A549 (cell line): ENCODE results near the gene MTAP. TPM values are rescaled to one million over a fixed set of nuclear protein-coding genes. Genes with fewer than 3 reads are reported as not detected.

Source experiments
- ATAC-seq, 2 experiments: fragments of 200-7000 bp in 1 of 2; fragments of >200 bp in 1 of 2; cut with Nextera tagmentation in 1 of 2; cut with Tn5 transposase in 1 of 2; 3 replicates each; pipeline versions ENCODE4 v1.8.0 to v1.9.1; 2018 to 2020; ENCODE audit warnings: mild to moderate bottlenecking in 1 of 2, moderate library complexity in 1 of 2
- CTCF ChIA-PET: fragments of 300-600 bp; sonication (Branson Sonifier 250); formaldehyde crosslinking; extraction: SDS; loops from one replicate; lab custom pipeline; 2021; ENCODE audit warnings: antibody characterized with exemption, inconsistent platforms; lab: Yijun Ruan, JAX
- POLR2A ChIA-PET: fragments of 350-600 bp; formaldehyde crosslinking; extraction: SDS; loops from one replicate; lab custom pipeline; 2021; ENCODE audit warnings: antibody characterized with exemption, inconsistent platforms; lab: Yijun Ruan, JAX
- DNase-seq, 2 experiments: peaks; one replicate each; pipeline versions ENCODE4 v3.0.0 to v3.0.0-alpha.2; 2011 to 2016; ENCODE audit warnings: low read depth in 1 of 2, low spot score in 1 of 2
- FAIRE-seq: peaks from 2 replicates; lab custom pipeline; 2011; peaks lifted over from hg19 to GRCh38; lab: Jason Lieb, UNC
- H3K27ac ChIP-seq, 2 experiments: fragments of >200 bp; sonication (Bioruptor Twin); formaldehyde crosslinking; 3 replicates each; pipeline ENCODE4 v1.5.1; 2016 to 2017
- H3K4me1 ChIP-seq: fragments of >200 bp; sonication (Bioruptor Twin); formaldehyde crosslinking; 3 replicates; pipeline ENCODE4 v1.6.1; 2016
- H3K4me2 ChIP-seq: fragments of >200 bp; sonication (Bioruptor Twin); formaldehyde crosslinking; 3 replicates; pipeline ENCODE4 v1.6.1; 2016
- H3K4me3 ChIP-seq: fragments of >200 bp; sonication (Bioruptor Twin); formaldehyde crosslinking; 3 replicates; pipeline ENCODE4 v1.5.1; 2016
- H3K9me3 ChIP-seq: fragments of >200 bp; sonication (Bioruptor Twin); formaldehyde crosslinking; 3 replicates; pipeline ENCODE4 v1.6.1; 2016
- BCL3 ChIP-seq: fragments of >200 bp; sonication (Bioruptor Twin); formaldehyde crosslinking; IDR thresholded peaks from 3 replicates; pipeline ENCODE4 v1.6.1; 2016
- BHLHE40 ChIP-seq: IDR thresholded peaks from 2 replicates; pipeline ENCODE4 v1.6.1; 2012; ENCODE audit warnings: low read depth, low read length, inconsistent platforms
- CBX8 ChIP-seq: fragments of 200-600 bp; sonication (generic); IDR thresholded peaks from 2 replicates; pipeline ENCODE4 v1.6.1; 2016
- CEBPB ChIP-seq, 2 experiments: fragments of >200 bp in 1 of 2; sonication (Bioruptor Twin) in 1 of 2; formaldehyde crosslinking in 1 of 2; IDR thresholded peaks; 2 replicates each; pipeline ENCODE4 v1.6.1; 2012 to 2016
- CHD2 ChIP-seq: fragments of 150-350 bp; IDR thresholded peaks from 2 replicates; pipeline ENCODE4 v1.6.1; 2014; ENCODE audit warnings: low read length; ENCODE audit not compliant: partially characterized antibody
- E2F6 ChIP-seq: IDR thresholded peaks from 2 replicates; pipeline ENCODE4 v1.6.1; 2012; ENCODE audit warnings: low read depth, borderline replicate concordance
- EHF ChIP-seq: fragments of 250-450 bp; sonication (Bioruptor Pico); IDR thresholded peaks from 2 replicates; pipeline ENCODE4 v1.5.0; 2020; ENCODE audit warnings: mild to moderate bottlenecking
- EHMT2 ChIP-seq: fragments of 200-600 bp; sonication (generic); IDR thresholded peaks from 2 replicates; pipeline ENCODE4 v1.6.1; 2016; ENCODE audit warnings: antibody characterized with exemption, low read depth, mild to moderate bottlenecking, moderate library complexity
- ELK1 ChIP-seq: fragments of 150-350 bp; IDR thresholded peaks from 2 replicates; pipeline ENCODE4 v1.6.1; 2014; ENCODE audit warnings: low read depth, mild to moderate bottlenecking, low read length
- EP300 ChIP-seq, 2 experiments: fragments of >200 bp; sonication (Bioruptor Twin); formaldehyde crosslinking; IDR thresholded peaks; 2 replicates in 1 of 2; 3 replicates in 1 of 2; pipeline ENCODE4 v1.6.1; 2016 to 2017
- FOSB ChIP-seq: fragments of 250-450 bp; sonication (Bioruptor Pico); IDR thresholded peaks from 2 replicates; pipeline ENCODE4 v1.5.0; 2020; ENCODE audit warnings: mild to moderate bottlenecking, moderate library complexity
- HEYL ChIP-seq: fragments of 250-450 bp; sonication (Bioruptor Pico); IDR thresholded peaks from 2 replicates; pipeline ENCODE4 v1.8.0; 2021; ENCODE audit warnings: mild to moderate bottlenecking, moderate library complexity
- JUN ChIP-seq, 2 experiments: fragments of >200 bp; sonication (Bioruptor Twin); formaldehyde crosslinking; IDR thresholded peaks; 2 replicates in 1 of 2; 3 replicates in 1 of 2; pipeline ENCODE4 v1.6.1; 2016 to 2017
- MAFK ChIP-seq: fragments of 450-650 bp; IDR thresholded peaks from 2 replicates; pipeline ENCODE4 v1.6.1; 2014; ENCODE audit not compliant: partially characterized antibody
- MAX ChIP-seq: IDR thresholded peaks from 2 replicates; pipeline ENCODE4 v1.6.1; 2012
- MAZ ChIP-seq: fragments of 150-350 bp; IDR thresholded peaks from 2 replicates; pipeline ENCODE4 v1.6.1; 2014; ENCODE audit warnings: antibody characterized with exemption, low read depth, low read length, borderline replicate concordance
- NR3C1 ChIP-seq: fragments of >200 bp; sonication (Bioruptor Twin); formaldehyde crosslinking; IDR thresholded peaks from 3 replicates; pipeline ENCODE4 v1.6.1; 2017
- PHF8 ChIP-seq: fragments of 200-600 bp; sonication (generic); IDR thresholded peaks from 2 replicates; pipeline ENCODE4 v1.6.1; 2016; ENCODE audit warnings: low read depth, mild to moderate bottlenecking, antibody characterized with exemption, moderate library complexity, borderline replicate concordance
- POLR2A ChIP-seq: IDR thresholded peaks from 2 replicates; pipeline ENCODE4 v1.6.1; 2012; ENCODE audit warnings: mild to moderate bottlenecking, low read length
- POLR2AphosphoS2 ChIP-seq: conservative IDR thresholded peaks from 2 replicates; pipeline ENCODE4 v1.6.1; 2012; ENCODE audit warnings: low read length, improper control_type of control experiment, inconsistent platforms
- RAD21 ChIP-seq, 2 experiments: fragments of >200 bp in 1 of 2; sonication (Bioruptor Twin) in 1 of 2; formaldehyde crosslinking in 1 of 2; IDR thresholded peaks in 1 of 2; conservative IDR thresholded peaks in 1 of 2; 2 replicates in 1 of 2; 3 replicates in 1 of 2; pipeline ENCODE4 v1.6.1; 2012 to 2018; ENCODE audit warnings: inconsistent platforms in 1 of 2
- RARB ChIP-seq: fragments of 250-450 bp; sonication (Bioruptor Pico); IDR thresholded peaks from 2 replicates; pipeline ENCODE4 v1.8.0; 2021; ENCODE audit warnings: mild to moderate bottlenecking, moderate library complexity
- SMC3 ChIP-seq: fragments of >200 bp; sonication (Bioruptor Twin); formaldehyde crosslinking; IDR thresholded peaks from 3 replicates; pipeline ENCODE4 v1.6.1; 2018; ENCODE audit warnings: inconsistent platforms
- TFCP2L1 ChIP-seq: fragments of 250-450 bp; sonication (Bioruptor Pico); IDR thresholded peaks from 2 replicates; pipeline ENCODE4 v1.5.0; 2021; ENCODE audit warnings: mild to moderate bottlenecking
- USF2 ChIP-seq: fragments of 450-650 bp; IDR thresholded peaks from 2 replicates; pipeline ENCODE4 v1.6.1; 2014; ENCODE audit warnings: antibody characterized with exemption
- ZC3H11A ChIP-seq: fragments of 450-650 bp; IDR thresholded peaks from 2 replicates; pipeline ENCODE4 v1.6.1; 2014; ENCODE audit warnings: antibody characterized with exemption, mild to moderate bottlenecking
- ZSCAN20 ChIP-seq: fragments of 250-450 bp; sonication (Bioruptor Pico); IDR thresholded peaks from 2 replicates; pipeline ENCODE4 v1.8.0; 2022; ENCODE audit warnings: mild to moderate bottlenecking, moderate library complexity
- WGBS: methylation state at CpG from one replicate; pipeline ENCODE4 v1.1.6; 2017; ENCODE audit errors: missing lambda C conversion rate; 5-methylcytosine and 5-hydroxymethylcytosine counted together
- polyA plus RNA-seq, 4 experiments: library from polyadenylated mRNA; depleted of rRNA in 3 of 4; stranded (reverse); fragments of >200 nt; fragmentation: RNase III in 1 of 4; extraction: RNeasy Plus Mini Kit Qiagen cat#74134 plus additional on column Dnase treatment in 1 of 4; gene quantifications; 2 replicates in 3 of 4; 3 replicates in 1 of 4; pipeline ENCODE4 v1.2.3, GENCODE V29; 2011 to 2017

Gene MTAP
- polyA plus RNA-seq, 2 of the 4 experiments (the other 2 are of a cell fraction): 4.1 to 35.6 TPM

- ATAC-seq: no peak
- H3K27ac ChIP-seq: no peak overlapping the region
- no peak for TF ChIP-seq JUN (IDR thresholded peaks at IDR 0.05)
- TF ChIP-seq ZC3H11A: no peak
- TF ChIP-seq CEBPB (IDR thresholded peaks at IDR 0.05): no peak
- no peak for TF ChIP-seq NR3C1
- TF ChIP-seq RAD21 (conservative IDR thresholded peaks at IDR 0.05 in 1 of 2, IDR thresholded peaks at IDR 0.05 in 1 of 2): no peak
- TF ChIP-seq RARB (CRISPR knock-in tag): no peak
- TF ChIP-seq MAFK: no peak
- no peak for TF ChIP-seq HEYL
- no peak for TF ChIP-seq ZSCAN20 (CRISPR knock-in tag)
- TF ChIP-seq CHD2: no peak
- no peak for TF ChIP-seq SMC3
- TF ChIP-seq PHF8: no peak
- TF ChIP-seq TFCP2L1 (CRISPR knock-in tag): no peak
- no peak for TF ChIP-seq MAX
- no peak for TF ChIP-seq EHF
- no peak for FAIRE-seq
- no peak for DNase-seq
- H3K4me3 ChIP-seq: no peak overlapping the region
- WGBS: no CpG with 5 or more reads among the region's 1 CpG
- POLR2A ChIA-PET: no interaction called here
- CTCF ChIA-PET: no interaction called here
- H3K4me2 ChIP-seq: no peak overlapping the region
- no peaks in the 10 kb centered on the region for H3K9me3 ChIP-seq
- H3K4me1 ChIP-seq: no peaks in the 10 kb centered on the region
Measured at GRCh38 chr9:21901546-21901945, 99.1 kb downstream of the MTAP start.

- Histone ChIP-seq H3K9me3 (no peaks in the 10 kb centered on the region), H3K4me2 (no peak overlapping the region), H3K4me1 (peaks cover 3% of the 10 kb centered on the region; the same call in 1 of the 3 replicates), H3K4me3 (no peak overlapping the region), H3K27ac (no peak overlapping the region)
- CTCF ChIA-PET: no interaction called here
- FAIRE-seq (no peak), ATAC-seq (no peak), DNase-seq (no peak)
- POLR2A ChIA-PET: no interaction called here
- no CpG with 5 or more reads among the region's 1 CpG for WGBS
- TF ChIP-seq MAZ (no peak), MAX (no peak), FOSB (CRISPR knock-in tag) (no peak), ELK1 (no peak), USF2 (no peak), EHMT2 (no peak)
Measured at GRCh38 chr9:21902136-21902535, 99.7 kb downstream of the MTAP start.

- DNase-seq (no peak), ATAC-seq (no peak), FAIRE-seq (no peak)
- ChIA-PET POLR2A (no interaction called here), CTCF (no interaction called here)
- Histone ChIP-seq H3K4me3 (no peak overlapping the region), H3K4me2 (no peak overlapping the region), H3K9me3 (no peaks in the 10 kb centered on the region), H3K27ac (no peak overlapping the region), H3K4me1 (peaks cover 4% of the 10 kb centered on the region; the same call in 1 of the 3 replicates)
- WGBS: no CpG with 5 or more reads among the region's 7 CpGs
- TF ChIP-seq E2F6 (no peak), EP300 (IDR thresholded peaks at IDR 0.05) (no peak), BCL3 (no peak), MAFK (no peak), CBX8 (no peak), BHLHE40 (no peak), CEBPB (IDR thresholded peaks at IDR 0.05) (no peak), RARB (CRISPR knock-in tag) (no peak), POLR2AphosphoS2 (no peak), MAZ (no peak), POLR2A (no peak), EHF (no peak), HEYL (no peak), USF2 (no peak)
Measured at GRCh38 chr9:21903380-21903965, 101.0 kb downstream of the MTAP start.
